A549 (cell line): ENCODE data around the gene TOP3B.

Source experiments
- CTCF ChIP-seq: fragments of >200 bp; sonication (Bioruptor Twin); formaldehyde crosslinking; IDR thresholded peaks from 3 replicates; pipeline ENCODE4 v1.5.1; 2016
- EHMT2 ChIP-seq: fragments of 200-600 bp; sonication (generic); IDR thresholded peaks from 2 replicates; pipeline ENCODE4 v1.6.1; 2016; ENCODE audit warnings: antibody characterized with exemption, low read depth, mild to moderate bottlenecking, moderate library complexity
- ESRRA ChIP-seq: fragments of 150-350 bp; IDR thresholded peaks from 2 replicates; pipeline ENCODE4 v1.6.1; 2014; ENCODE audit warnings: mild to moderate bottlenecking, low read length, borderline replicate concordance
- MAFK ChIP-seq: fragments of 450-650 bp; IDR thresholded peaks from 2 replicates; pipeline ENCODE4 v1.6.1; 2014; ENCODE audit not compliant: partially characterized antibody
- POLR2A ChIP-seq: IDR thresholded peaks from 2 replicates; pipeline ENCODE4 v1.6.1; 2012; ENCODE audit warnings: mild to moderate bottlenecking, low read length

DNA sequence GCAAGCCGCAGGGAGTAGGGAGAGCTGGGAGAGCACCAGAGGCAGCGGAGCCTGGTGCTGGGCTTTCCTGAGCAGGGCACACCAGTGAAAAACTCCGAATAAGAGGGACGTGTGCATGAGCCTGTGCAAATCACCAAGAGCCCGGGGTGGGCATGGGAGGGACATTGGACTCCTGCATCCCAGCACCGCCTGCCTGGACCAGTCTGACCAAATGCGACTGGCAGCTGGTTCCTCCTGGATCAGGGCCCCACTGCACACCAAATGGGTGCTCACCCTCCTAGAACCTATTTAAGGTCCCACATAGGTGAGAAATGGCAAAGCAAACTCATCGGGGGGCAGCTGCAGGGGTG is 33.0 kb downstream of the TOP3B start:
- TF ChIP-seq EHMT2, result no peak
- TF ChIP-seq MAFK, result no peak
- TF ChIP-seq CTCF, result no peak
- no peak for TF ChIP-seq ESRRA
- no peak for TF ChIP-seq POLR2A
